Vagina (tissue), 2 donors: Measurements from ENCODE around the gene BRMS1L.

ENCODE experiments used
- POLR2A ChIP-seq, 2 donors: fragments of 450-650 bp; IDR thresholded peaks; one replicate each; pipeline ENCODE4 v1.6.1; 2017; ENCODE audit warnings: antibody characterized with exemption in 2 of 2, mild to moderate bottlenecking in 2 of 2, moderate library complexity in 2 of 2
- POLR2AphosphoS5 ChIP-seq, 2 donors: sonication (generic); formaldehyde crosslinking; IDR thresholded peaks; one replicate each; pipeline ENCODE4 v1.9.0; 2017; ENCODE audit warnings: antibody characterized with exemption in 2 of 2, mild to moderate bottlenecking in 2 of 2, low read depth in 1 of 2; ENCODE audit not compliant: insufficient read depth in 1 of 2

- TF ChIP-seq POLR2AphosphoS5 (IDR thresholded peaks at IDR 0.05; ENCODE audit: insufficient read depth in 1 of 2, low read depth in 1 of 2), result no peak
- no peak for TF ChIP-seq POLR2A (IDR thresholded peaks at IDR 0.05)
Observed at GRCh38 chr14:35818346-35819115, 7.6 kb upstream of the BRMS1L start.
